ACC112 (cell line): Measurements from ENCODE around the gene LRRTM4.

Source experiments
- H2AFZ ChIP-seq: fragments of 200-600 bp; sonication (generic); one replicate; pipeline ENCODE4 v1.6.0; 2017; ENCODE audit warnings: antibody characterized with exemption, low read length; ENCODE audit not compliant: unreplicated experiment
- H3K27ac ChIP-seq: fragments of 200-600 bp; sonication (generic); 2 replicates; pipeline ENCODE4 v1.5.1; 2014; ENCODE audit warnings: low read depth, mild to moderate bottlenecking, antibody characterized with exemption, low read length, moderate library complexity
- H3K27me3 ChIP-seq: fragments of 200-600 bp; sonication (generic); 2 replicates; pipeline ENCODE4 v1.6.1; 2014; ENCODE audit warnings: mild to moderate bottlenecking, antibody characterized with exemption, low read length, moderate library complexity, mixed read lengths; ENCODE audit not compliant: insufficient read depth
- H3K36me3 ChIP-seq: fragments of 200-600 bp; sonication (generic); 2 replicates; pipeline ENCODE4 v1.6.1; 2016; ENCODE audit warnings: mild to moderate bottlenecking, antibody characterized with exemption, low read length, moderate library complexity, mixed read lengths; ENCODE audit not compliant: insufficient read depth
- H3K4me1 ChIP-seq: fragments of 200-600 bp; sonication (generic); one replicate; pipeline ENCODE4 v1.6.1; 2016; ENCODE audit warnings: low read length, mixed read lengths; ENCODE audit not compliant: insufficient read depth, unreplicated experiment, control insufficient read depth
- H3K4me3 ChIP-seq: fragments of 200-600 bp; sonication (generic); 2 replicates; pipeline ENCODE4 v1.5.1; 2014; ENCODE audit warnings: mild to moderate bottlenecking, low read depth, low read length
- H3K79me2 ChIP-seq: fragments of 200-600 bp; sonication (generic); one replicate; pipeline ENCODE4 v1.6.0; 2016; ENCODE audit warnings: low read length; ENCODE audit not compliant: control insufficient read depth, unreplicated experiment, insufficient read depth

Gene LRRTM4

GRCh38 chr2:76977846-76978727, 544.1 kb downstream of the LRRTM4 start:
- Histone ChIP-seq H3K36me3 (no peaks in the 10 kb centered on the region), H2AFZ (no peak overlapping the region), H3K27me3 (no peaks in the 10 kb centered on the region), H3K79me2 (no peaks in the 10 kb centered on the region), H3K4me3 (no peak overlapping the region), H3K4me1 (no peaks in the 10 kb centered on the region), H3K27ac (no peak overlapping the region)

GRCh38 chr2:76975752-76976151, 546.4 kb downstream of the LRRTM4 start:
- Histone ChIP-seq H3K4me3 (no peak overlapping the region), H3K27me3 (no peaks in the 10 kb centered on the region), H3K36me3 (no peaks in the 10 kb centered on the region), H3K79me2 (no peaks in the 10 kb centered on the region), H3K27ac (no peak overlapping the region), H3K4me1 (no peaks in the 10 kb centered on the region), H2AFZ (no peak overlapping the region)

- Histone ChIP-seq H3K27me3 (no peaks in the 10 kb centered on the region), H3K4me3 (no peak overlapping the region), H3K4me1 (no peaks in the 10 kb centered on the region), H3K36me3 (no peaks in the 10 kb centered on the region), H3K79me2 (no peaks in the 10 kb centered on the region), H2AFZ (no peak overlapping the region), H3K27ac (no peak overlapping the region)
Measured at GRCh38 chr2:76973610-76974009, 548.6 kb downstream of the LRRTM4 start.

- Histone ChIP-seq H3K27ac (no peak overlapping the region), H3K79me2 (no peaks in the 10 kb centered on the region), H3K4me1 (no peaks in the 10 kb centered on the region), H3K4me3 (no peak overlapping the region), H3K27me3 (no peaks in the 10 kb centered on the region), H3K36me3 (no peaks in the 10 kb centered on the region), H2AFZ (no peak overlapping the region)
Measured at GRCh38 chr2:76965772-76966171, 556.4 kb downstream of the LRRTM4 start.

- H3K36me3 ChIP-seq: no peaks in the 10 kb centered on the region
- H2AFZ ChIP-seq: no peak overlapping the region
- no peak overlapping the region for H3K4me3 ChIP-seq
- no peaks in the 10 kb centered on the region for H3K4me1 ChIP-seq
- H3K79me2 ChIP-seq: no peaks in the 10 kb centered on the region
- H3K27me3 ChIP-seq: no peaks in the 10 kb centered on the region
- no peak overlapping the region for H3K27ac ChIP-seq
Measured at GRCh38 chr2:76958749-76959148, 563.4 kb downstream of the LRRTM4 start.

- Histone ChIP-seq H3K79me2 (no peaks in the 10 kb centered on the region), H3K36me3 (no peaks in the 10 kb centered on the region), H3K4me1 (no peaks in the 10 kb centered on the region), H3K27me3 (no peaks in the 10 kb centered on the region), H3K27ac (no peak overlapping the region), H2AFZ (no peak overlapping the region), H3K4me3 (no peak overlapping the region)
Measured at GRCh38 chr2:76953733-76954347, 568.3 kb downstream of the LRRTM4 start.

- no peaks in the 10 kb centered on the region for H3K27me3 ChIP-seq
- no peak overlapping the region for H3K27ac ChIP-seq
Measured at GRCh38 chr2:76946631-76947145, 575.5 kb downstream of the LRRTM4 start.

GRCh38 chr2:76940559-76940958, 581.6 kb downstream of the LRRTM4 start:
- H3K79me2 ChIP-seq: no peaks in the 10 kb centered on the region
- no peaks in the 10 kb centered on the region for H3K4me1 ChIP-seq
- no peaks in the 10 kb centered on the region for H3K36me3 ChIP-seq
- no peak overlapping the region for H3K27ac ChIP-seq
- no peaks in the 10 kb centered on the region for H3K27me3 ChIP-seq
- H2AFZ ChIP-seq: no peak overlapping the region
- H3K4me3 ChIP-seq: no peak overlapping the region

More at GRCh38 chr2:76946631-76947145, 575.5 kb downstream of the LRRTM4 start:
- Histone ChIP-seq H3K4me3 (no peak overlapping the region), H3K79me2 (no peaks in the 10 kb centered on the region), H3K36me3 (no peaks in the 10 kb centered on the region), H3K4me1 (no peaks in the 10 kb centered on the region), H2AFZ (no peak overlapping the region)

GRCh38 chr2:76938153-76938552, 584.0 kb downstream of the LRRTM4 start:
- no peaks in the 10 kb centered on the region for H3K79me2 ChIP-seq
- no peaks in the 10 kb centered on the region for H3K36me3 ChIP-seq
- H3K4me3 ChIP-seq: no peak overlapping the region
- H2AFZ ChIP-seq: no peak overlapping the region
- H3K27me3 ChIP-seq: no peaks in the 10 kb centered on the region
- no peak overlapping the region for H3K27ac ChIP-seq
- no peaks in the 10 kb centered on the region for H3K4me1 ChIP-seq

- Histone ChIP-seq H2AFZ (no peak overlapping the region), H3K4me3 (no peak overlapping the region), H3K36me3 (no peaks in the 10 kb centered on the region), H3K79me2 (no peaks in the 10 kb centered on the region), H3K27me3 (no peaks in the 10 kb centered on the region), H3K4me1 (no peaks in the 10 kb centered on the region), H3K27ac (no peak overlapping the region)
Measured at GRCh38 chr2:76932550-76932949, 589.6 kb downstream of the LRRTM4 start.
